Measurements from ENCODE around the gene ENOX1.
A peak's percentile ranks its signal among the peaks of the same experiment; 100 is the strongest.

ENOX1 gene

GRCh38 chr13:43608400-43609137, 178.2 kb downstream of the ENOX1 start:
- DNase-seq (ENCODE audit: low read depth in 2 of 2) = no peak

GRCh38 chr13:43597599-43597945, 189.2 kb downstream of the ENOX1 start:
- DNase-seq (ENCODE audit: low read depth in 2 of 2) = no peak

- no peak for DNase-seq (ENCODE audit: low read depth in 2 of 2)
These were observed 189.7 kb downstream of the ENOX1 start for GRCh38 chr13:43596924-43597598.

- no peak for DNase-seq (ENCODE audit: low read depth in 2 of 2)
These were observed 190.8 kb downstream of the ENOX1 start for GRCh38 chr13:43596006-43596405.

- no peak for DNase-seq (ENCODE audit: low read depth in 2 of 2)
These were observed 199.4 kb downstream of the ENOX1 start for GRCh38 chr13:43587376-43587775.

- DNase-seq (ENCODE audit: low read depth in 2 of 2) = no peak
These were observed 202.0 kb downstream of the ENOX1 start for GRCh38 chr13:43584751-43585150.

- peak in 1 of 2 experiments; percentile 4 for DNase-seq (ENCODE audit: low read depth in 2 of 2)
These were observed 203.5 kb downstream of the ENOX1 start for GRCh38 chr13:43583321-43583720.

GRCh38 chr13:43580280-43580679, 206.5 kb downstream of the ENOX1 start:
- no peak for DNase-seq (ENCODE audit: low read depth in 2 of 2)

- no peak for DNase-seq (ENCODE audit: low read depth in 2 of 2)
These were observed 207.5 kb downstream of the ENOX1 start for GRCh38 chr13:43579321-43579720.

- DNase-seq (ENCODE audit: low read depth in 2 of 2) = no peak
These were observed 212.2 kb downstream of the ENOX1 start for GRCh38 chr13:43574605-43575004.

- peak in 1 of 2 experiments; percentile 15 for DNase-seq (ENCODE audit: low read depth in 2 of 2)
These were observed 212.8 kb downstream of the ENOX1 start for GRCh38 chr13:43573802-43574514.

- DNase-seq (ENCODE audit: low read depth in 2 of 2) = peak in 1 of 2 experiments; percentile 9
These were observed 213.4 kb downstream of the ENOX1 start for GRCh38 chr13:43573361-43573740.

GRCh38 chr13:43572656-43573360, 214.0 kb downstream of the ENOX1 start:
- DNase-seq (ENCODE audit: low read depth in 2 of 2) = peak; percentile 57 to 65

GRCh38 chr13:43569658-43570057, 217.1 kb downstream of the ENOX1 start:
- no peak for DNase-seq (ENCODE audit: low read depth in 2 of 2)

GRCh38 chr13:43567608-43568007, 219.2 kb downstream of the ENOX1 start:
- DNase-seq (ENCODE audit: low read depth in 2 of 2) = peak in 1 of 2 experiments; percentile 49

- no peak for DNase-seq (ENCODE audit: low read depth in 2 of 2)
These were observed 221.8 kb downstream of the ENOX1 start for GRCh38 chr13:43564952-43565351.

GRCh38 chr13:43561081-43561480, 225.7 kb downstream of the ENOX1 start:
- no peak for DNase-seq (ENCODE audit: low read depth in 2 of 2)

- no peak for DNase-seq (ENCODE audit: low read depth in 2 of 2)
These were observed 227.8 kb downstream of the ENOX1 start for GRCh38 chr13:43558939-43559338.

GRCh38 chr13:43558326-43558725, 228.4 kb downstream of the ENOX1 start:
- DNase-seq (ENCODE audit: low read depth in 2 of 2) = no peak

- no peak for DNase-seq (ENCODE audit: low read depth in 2 of 2)
These were observed 231.1 kb downstream of the ENOX1 start for GRCh38 chr13:43555667-43556066.

GRCh38 chr13:43551897-43552456, 234.8 kb downstream of the ENOX1 start:
- DNase-seq (ENCODE audit: low read depth in 2 of 2) = no peak

- no peak for DNase-seq (ENCODE audit: low read depth in 2 of 2)
These were observed 240.0 kb downstream of the ENOX1 start for GRCh38 chr13:43546816-43547215.

Measured in fibroblast of skin of left quadriceps (primary cell).